Measurements from ENCODE around the gene DMRTC2. TPM values are rescaled to one million over a fixed set of nuclear protein-coding genes. Genes with fewer than 3 reads are reported as not detected.
"Not testable (repeated sequence)": the region's sequence is repeated elsewhere in the genome, so short reads cannot be mapped to it uniquely, and the experiment has no call there.

Gene DMRTC2
- total and polyA plus RNA-seq, 5 experiments from 2014 or later: not detected

- ATAC-seq (no peak), DNase-seq (no peak)
- POLR2A ChIA-PET: interaction anchor here (1.0 to 17.2 kb wide), 5 partner anchors 10 to 95 kb away, joined by 3 to 819 read pairs (median 3); partner anchors contain the start of genes ARHGEF1, CD79A and RABAC1
- Mint-ChIP-seq H3K4me1 (peaks cover 40 to 74% (median 69%) of the 10 kb centered on the region in 4 donors), H3K36me3 (peaks cover 0 to 77% (median 14%) of the 10 kb centered on the region in 3 donors), H3K27ac (peak overlapping the region in 8 of 10 donors; percentile 40 to 87 (median 81)), H3K9me3 (no peaks in the 10 kb centered on the region), H3K27me3 (no peaks in the 10 kb centered on the region), H3K4me3 (peak overlapping the region in 4 of 10 donors; percentile 47 to 80 (median 56))
Measured at GRCh38 chr19:41864374-41864773, 19.5 kb downstream of the DMRTC2 start.

- DNase-seq (no peak), ATAC-seq (no peak)
- no peaks in the 10 kb centered on the region for H3K27me3 Mint-ChIP-seq
- H3K9me3 Mint-ChIP-seq: no peaks in the 10 kb centered on the region
- POLR2A ChIA-PET: interaction anchor here (0.6 to 17.2 kb wide), 5 partner anchors 9 to 76 kb away, joined by 3 to 819 read pairs (median 9); partner anchors contain the start of gene ARHGEF1
- peak overlapping the region in 3 of 10 donors; percentile 28 to 54 (median 50) for H3K4me3 Mint-ChIP-seq
- peaks cover 36 to 83% (median 73%) of the 10 kb centered on the region in 4 donors for H3K4me1 Mint-ChIP-seq
- H3K36me3 Mint-ChIP-seq: peaks cover 0 to 81% (median 15%) of the 10 kb centered on the region in 3 donors
- H3K27ac Mint-ChIP-seq: peak overlapping the region; percentile 3 to 89 (median 77)
Measured at GRCh38 chr19:41866284-41866683, 21.4 kb downstream of the DMRTC2 start.

DNA sequence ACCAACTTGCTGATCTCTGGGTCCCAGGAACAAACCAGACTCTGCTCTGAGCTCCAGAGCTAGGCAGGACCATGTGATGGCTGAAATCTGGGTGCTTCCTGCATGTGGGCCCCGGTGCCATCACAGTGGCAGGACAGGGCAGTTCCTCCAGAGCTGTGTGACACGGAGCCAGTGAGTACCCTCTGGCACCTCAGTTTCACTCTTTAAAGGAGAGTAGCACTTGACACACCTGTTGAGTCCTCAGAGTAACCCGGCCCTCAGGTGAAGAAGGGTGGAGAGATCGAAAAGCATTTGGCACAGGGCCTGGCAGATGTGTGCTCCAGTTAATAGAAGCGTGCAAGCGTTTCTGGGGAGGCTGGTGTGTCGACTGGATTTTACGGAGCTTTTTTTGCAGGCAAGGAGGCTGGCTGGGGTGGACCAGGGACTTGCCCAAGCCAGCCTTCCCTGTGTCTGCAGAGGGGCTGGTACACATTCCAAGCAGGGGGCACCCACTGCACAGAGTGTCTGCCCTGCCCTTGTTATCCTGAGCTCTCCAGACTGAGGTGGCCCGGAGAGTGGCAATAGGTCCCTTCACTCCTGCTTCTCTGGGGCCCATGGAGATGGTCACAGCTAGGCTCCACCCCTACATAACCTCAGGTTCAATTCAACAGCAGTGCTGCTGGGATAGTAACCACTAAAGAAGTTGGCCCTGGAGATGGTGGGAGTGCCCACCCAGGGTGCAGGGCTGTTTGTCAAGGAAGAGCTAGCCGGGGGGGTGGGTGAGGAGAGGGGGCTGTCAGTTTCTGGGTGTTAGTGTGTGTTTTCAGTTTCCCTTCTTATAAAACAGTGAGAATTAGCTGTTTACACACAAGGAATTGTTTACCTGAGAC, 23.5 kb downstream of the DMRTC2 start:
- ATAC-seq (no peak), DNase-seq (no peak)
- Mint-ChIP-seq H3K36me3 (peaks cover 0 to 63% (median 10%) of the 10 kb centered on the region in 3 donors), H3K27ac (peak overlapping the region; percentile 84 to 100 (median 91)), H3K9me3 (no peaks in the 10 kb centered on the region), H3K4me1 (peaks cover 34 to 82% (median 73%) of the 10 kb centered on the region in 4 donors), H3K27me3 (no peaks in the 10 kb centered on the region), H3K4me3 (peak overlapping the region in 8 of 10 donors; percentile 27 to 53 (median 34))
- POLR2A ChIA-PET: interaction anchor here (0.6 to 17.2 kb wide), 7 partner anchors 8 to 78 kb away, joined by 3 to 819 read pairs (median 6); partner anchors contain the start of genes ARHGEF1 and RPS19

DNA sequence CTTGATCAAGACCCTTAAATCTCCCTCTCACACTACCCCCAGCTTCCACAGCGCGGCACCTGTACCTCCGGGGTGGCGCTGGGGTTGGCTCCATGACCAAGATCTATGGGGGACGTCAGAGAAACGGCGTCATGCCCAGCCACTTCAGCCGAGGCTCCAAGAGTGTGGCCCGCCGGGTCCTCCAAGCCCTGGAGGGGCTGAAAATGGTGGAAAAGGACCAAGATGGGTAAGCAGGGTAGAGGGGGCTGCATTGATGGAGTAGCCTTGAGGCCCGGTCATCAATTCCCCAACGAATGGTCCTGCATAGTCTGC, 24.1 kb downstream of the DMRTC2 start:
- DNase-seq (no peak), ATAC-seq (no peak)
- Mint-ChIP-seq H3K36me3 (peaks cover 0 to 59% (median 7%) of the 10 kb centered on the region in 3 donors), H3K4me1 (peaks cover 32 to 82% (median 72%) of the 10 kb centered on the region in 4 donors), H3K9me3 (no peaks in the 10 kb centered on the region), H3K27me3 (no peaks in the 10 kb centered on the region), H3K4me3 (peak overlapping the region in 1 of 10 donors; percentile 53), H3K27ac (peak overlapping the region in 9 of 10 donors; percentile 58 to 100 (median 91))
- POLR2A ChIA-PET: interaction anchor here (0.6 to 17.2 kb wide), 5 partner anchors 9 to 77 kb away, joined by 4 to 819 read pairs (median 20); partner anchors contain the start of genes ARHGEF1 and RPS19

DNA sequence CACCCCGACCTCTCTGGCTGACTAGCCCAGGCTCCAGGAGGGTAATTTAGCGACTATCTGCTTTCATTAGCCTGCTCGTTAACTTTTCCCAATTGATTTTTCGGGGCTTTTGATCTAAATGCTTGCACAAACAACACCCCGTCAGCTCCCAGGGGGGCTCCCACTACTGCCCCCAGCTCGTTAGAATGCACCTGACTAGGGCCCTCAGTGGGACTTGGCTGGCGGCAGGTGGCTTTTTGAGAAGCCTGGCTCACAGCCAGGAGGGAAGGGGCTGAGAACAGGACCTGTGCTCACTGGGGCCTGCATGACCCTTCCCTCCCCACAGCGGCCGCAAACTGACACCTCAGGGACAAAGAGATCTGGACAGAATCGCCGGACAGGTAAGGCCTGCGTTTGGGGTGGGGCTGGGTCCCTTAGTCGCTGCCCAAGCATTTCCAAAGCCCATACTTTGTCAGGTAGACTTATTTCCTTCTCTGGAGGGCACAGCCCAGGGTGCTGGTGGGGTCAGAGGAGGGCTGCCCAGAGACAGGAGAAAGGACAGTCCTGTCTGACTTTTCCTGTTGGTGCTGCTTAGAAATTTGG, 24.6 kb downstream of the DMRTC2 start:
- peaks cover 29 to 82% (median 69%) of the 10 kb centered on the region in 4 donors for H3K4me1 Mint-ChIP-seq
- H3K9me3 Mint-ChIP-seq: no peaks in the 10 kb centered on the region
- peak overlapping the region; percentile 74 to 100 (median 88) for H3K27ac Mint-ChIP-seq
- peak overlapping the region in 2 of 10 donors; percentile 34 to 55 for H3K4me3 Mint-ChIP-seq
- ATAC-seq: no peak
- no peak for DNase-seq
- POLR2A ChIA-PET: interaction anchor here (1.6 to 17.2 kb wide), 5 partner anchors 9 to 80 kb away, joined by 20 to 819 read pairs (median 184); partner anchors contain the start of genes ARHGEF1 and RPS19
- H3K36me3 Mint-ChIP-seq: peaks cover 0 to 54% (median 4%) of the 10 kb centered on the region in 3 donors
- no peaks in the 10 kb centered on the region for H3K27me3 Mint-ChIP-seq

GRCh38 chr19:41870401-41870873, 25.6 kb downstream of the DMRTC2 start:
- H3K36me3 Mint-ChIP-seq: peaks cover 0 to 44% (median 4%) of the 10 kb centered on the region in 3 donors
- H3K4me1 Mint-ChIP-seq: peaks cover 29 to 85% (median 71%) of the 10 kb centered on the region in 4 donors
- POLR2A ChIA-PET: interaction anchor here (0.7 to 17.2 kb wide), 9 partner anchors 7 to 88 kb away, joined by 4 to 819 read pairs (median 51); partner anchors contain the start of genes ARHGEF1, RABAC1 and RPS19
- H3K4me3 Mint-ChIP-seq: peak overlapping the region in 9 of 10 donors; percentile 2 to 83 (median 47)
- no peaks in the 10 kb centered on the region for H3K27me3 Mint-ChIP-seq
- H3K9me3 Mint-ChIP-seq: no peaks in the 10 kb centered on the region
- ATAC-seq: no peak
- DNase-seq: no peak
- H3K27ac Mint-ChIP-seq: peak overlapping the region; percentile 79 to 100 (median 90)

GRCh38 chr19:41871573-41872383, 26.9 kb downstream of the DMRTC2 start:
- peaks cover 0 to 35% (median 4%) of the 10 kb centered on the region in 3 donors for H3K36me3 Mint-ChIP-seq
- no peaks in the 10 kb centered on the region for H3K9me3 Mint-ChIP-seq
- peak overlapping the region; percentile 53 to 86 (median 82) for H3K4me3 Mint-ChIP-seq
- DNase-seq (peak in 9 of 10 donors; percentile 27 to 81 (median 63)), ATAC-seq (peak; percentile 35 to 51)
- H3K27ac Mint-ChIP-seq: peak overlapping the region; percentile 89 to 100 (median 98)
- H3K27me3 Mint-ChIP-seq: no peaks in the 10 kb centered on the region
- peaks cover 29 to 89% (median 78%) of the 10 kb centered on the region in 4 donors for H3K4me1 Mint-ChIP-seq
- POLR2A ChIA-PET: interaction anchor here (0.6 to 17.2 kb wide), 14 partner anchors 8 to 587 kb away, joined by 3 to 819 read pairs (median 8); partner anchors contain the start of genes ARHGEF1, ERFL, RABAC1 and RPS19

GRCh38 chr19:41872384-41872774, 27.5 kb downstream of the DMRTC2 start:
- POLR2A ChIA-PET: interaction anchor here (0.7 to 17.2 kb wide), 14 partner anchors 9 to 86 kb away, joined by 3 to 819 read pairs (median 16); partner anchors contain the start of genes ARHGEF1, ERFL, RABAC1 and RPS19
- no peak for DNase-seq
- Mint-ChIP-seq H3K36me3 (peaks cover 0 to 31% (median 4%) of the 10 kb centered on the region in 3 donors), H3K27me3 (no peaks in the 10 kb centered on the region), H3K9me3 (no peaks in the 10 kb centered on the region), H3K4me1 (peaks cover 29 to 93% (median 81%) of the 10 kb centered on the region in 4 donors), H3K4me3 (peak overlapping the region in 4 of 10 donors; percentile 26 to 83 (median 30)), H3K27ac (peak overlapping the region; percentile 77 to 100 (median 98))
- no peak for ATAC-seq

GRCh38 chr19:41872775-41873647, 28.2 kb downstream of the DMRTC2 start:
- Mint-ChIP-seq H3K36me3 (peaks cover 0 to 25% (median 4%) of the 10 kb centered on the region in 3 donors), H3K27me3 (no peaks in the 10 kb centered on the region), H3K27ac (peak overlapping the region; percentile 89 to 100 (median 98)), H3K9me3 (no peaks in the 10 kb centered on the region), H3K4me1 (peaks cover 27 to 94% (median 82%) of the 10 kb centered on the region in 4 donors), H3K4me3 (peak overlapping the region; percentile 45 to 83 (median 59))
- POLR2A ChIA-PET: interaction anchor here (0.7 to 17.2 kb wide), 18 partner anchors 9 to 85 kb away, joined by 3 to 819 read pairs (median 9); partner anchors contain the start of genes ARHGEF1, ERFL, RABAC1 and RPS19
- ATAC-seq: no peak
- DNase-seq: peak; percentile 50 to 81 (median 66)

DNA sequence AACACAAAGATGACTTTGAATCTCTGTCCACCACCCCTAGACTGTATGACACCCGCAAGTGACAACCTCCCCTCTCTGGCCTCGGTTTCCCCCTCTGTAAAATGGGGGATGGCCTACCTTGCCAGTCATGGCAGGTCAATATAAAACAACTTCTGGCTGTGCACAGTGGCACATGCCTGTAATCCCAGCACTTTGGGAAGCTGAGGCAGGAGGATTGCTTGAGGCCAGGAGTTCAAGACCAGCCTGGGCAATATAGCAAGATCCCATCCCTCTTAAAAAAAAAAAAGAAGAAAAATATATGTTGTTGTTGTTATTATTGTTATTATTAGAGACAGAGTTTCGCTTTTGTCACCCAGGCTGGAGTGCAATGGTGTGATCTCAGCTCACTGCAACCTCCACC, 31.1 kb downstream of the DMRTC2 start:
- peaks cover 29 to 100% (median 89%) of the 10 kb centered on the region in 4 donors for H3K4me1 Mint-ChIP-seq
- not testable (repeated sequence) for H3K9me3 Mint-ChIP-seq, ATAC-seq, DNase-seq, H3K36me3 Mint-ChIP-seq, H3K27me3 Mint-ChIP-seq
- POLR2A ChIA-PET: interaction anchor here (0.6 to 17.2 kb wide), 19 partner anchors 10 to 1922 kb away, joined by 3 to 819 read pairs (median 8); partner anchors contain the start of genes ARHGEF1, ERFL, RABAC1 and RPS19
- H3K4me3 Mint-ChIP-seq: peak overlapping the region; percentile 68 to 90 (median 82)
- peak overlapping the region; percentile 93 to 100 (median 100) for H3K27ac Mint-ChIP-seq

Data from naive thymus-derived CD8-positive, alpha-beta T cell (primary cell).